K562 (cell line): ENCODE results near the gene NELFA. TPM values are rescaled to one million over a fixed set of nuclear protein-coding genes. Genes with fewer than 3 reads are reported as not detected.

Experiments used
- ATAC-seq: fragments of 200-7000 bp; cut with Tn5 transposase; 3 replicates; pipeline ENCODE4 v1.9.1; 2020; ENCODE audit warnings: moderate library complexity
- BruUV-seq: library from RNA; stranded (reverse); fragments of 400-500 nt; replicated peaks from 2 replicates; lab custom pipeline; 2021; lab: Mats Ljungman, UMichigan
- CTCF ChIA-PET: fragments of 300-600 bp; formaldehyde crosslinking; extraction: SDS; loops from one replicate; lab custom pipeline; 2021; ENCODE audit warnings: low intra/inter-chr PET ratio; lab: Yijun Ruan, JAX
- POLR2A ChIA-PET: fragments of 300-600, 350-650 bp; sonication (Branson Sonifier 250); formaldehyde crosslinking; extraction: SDS; loops from one replicate; lab custom pipeline; 2021; ENCODE audit warnings: antibody characterized with exemption, inconsistent platforms; lab: Yijun Ruan, JAX
- DNase-seq, 4 experiments: peaks; one replicate each; pipeline versions ENCODE4 v3.0.0 to v3.0.0-alpha.2; 2011 to 2018; ENCODE audit warnings: low spot score in 3 of 4, mixed read lengths in 3 of 4; ENCODE audit errors: extremely low read depth in 1 of 4
- FAIRE-seq: peaks from 2 replicates; lab custom pipeline; 2011; peaks lifted over from hg19 to GRCh38; lab: Jason Lieb, UNC
- H2AFZ ChIP-seq: 2 replicates; pipeline ENCODE4 v1.6.0; 2011; ENCODE audit warnings: low read depth, low read length, control low read depth, inconsistent platforms
- H3K27ac ChIP-seq: fragments of 200-600 bp; 3 replicates; pipeline ENCODE4 v1.8.0; 2011; ENCODE audit warnings: low read depth, mild to moderate bottlenecking, control low read depth, inconsistent platforms, low read length, moderate library complexity, mixed read lengths; ENCODE audit errors: extremely low read depth
- H3K27me3 ChIP-seq, 2 experiments: fragments of 300-600 bp in 1 of 2; 2 replicates in 1 of 2; 3 replicates in 1 of 2; pipeline versions ENCODE4 v1.6.0 to v1.8.0; 2011; ENCODE audit warnings: inconsistent platforms in 2 of 2, low read length in 2 of 2, mild to moderate bottlenecking in 1 of 2, mixed read lengths in 1 of 2, moderate library complexity in 1 of 2; ENCODE audit not compliant: control insufficient read depth in 2 of 2, insufficient read depth in 2 of 2
- H3K36me3 ChIP-seq: fragments of 300-600 bp; 3 replicates; pipeline ENCODE4 v1.8.0; 2011; ENCODE audit warnings: mild to moderate bottlenecking, low read length, inconsistent platforms; ENCODE audit not compliant: control insufficient read depth, insufficient read depth
- H3K4me1 ChIP-seq, 2 experiments: fragments of 200-600 bp in 1 of 2; replicated peaks in 1 of 2; 2 replicates in 1 of 2; 3 replicates in 1 of 2; pipeline versions ENCODE4 v1.5.1 to v1.8.0; 2011; ENCODE audit warnings: inconsistent platforms in 2 of 2, low read length in 2 of 2, mild to moderate bottlenecking in 1 of 2, mixed read lengths in 1 of 2, moderate library complexity in 1 of 2; ENCODE audit not compliant: control insufficient read depth in 2 of 2, insufficient read depth in 2 of 2
- H3K4me2 ChIP-seq: 2 replicates; pipeline ENCODE4 v1.6.1; 2011; ENCODE audit warnings: low read length, control low read depth, inconsistent platforms, mixed read lengths; ENCODE audit not compliant: insufficient read depth
- H3K4me3 ChIP-seq: fragments of 200-600 bp; sonication (generic), shearing (Covaris generic); 2 replicates; pipeline ENCODE4 v1.5.1; 2016; ENCODE audit warnings: control low read depth, inconsistent platforms
- H3K79me2 ChIP-seq: fragments of 200-600 bp; 3 replicates; pipeline ENCODE4 v1.8.0; 2011; ENCODE audit warnings: low read length, inconsistent platforms; ENCODE audit not compliant: control insufficient read depth, insufficient read depth
- H3K9ac ChIP-seq, 2 experiments: 2 replicates each; pipeline versions ENCODE4 v1.6.0 to v1.6.1; 2011; ENCODE audit warnings: low read depth in 2 of 2, low read length in 2 of 2, control low read depth in 1 of 2, inconsistent platforms in 1 of 2, mild to moderate bottlenecking in 1 of 2, mixed read lengths in 1 of 2; ENCODE audit not compliant: insufficient read depth in 1 of 2
- H3K9me1 ChIP-seq: one replicate; pipeline ENCODE4 v1.6.0; 2011; ENCODE audit warnings: inconsistent platforms, mild to moderate bottlenecking, low read length, moderate library complexity; ENCODE audit not compliant: control insufficient read depth, insufficient read depth
- H3K9me3 ChIP-seq: replicated peaks from 2 replicates; pipeline ENCODE4 v1.5.1; 2011; ENCODE audit warnings: low read depth, low read length, inconsistent platforms; ENCODE audit not compliant: control insufficient read depth, insufficient read depth
- H4K20me1 ChIP-seq: replicated peaks from 2 replicates; pipeline ENCODE4 v1.6.1; 2011; ENCODE audit warnings: low read length, inconsistent platforms, mixed read lengths; ENCODE audit not compliant: control insufficient read depth, insufficient read depth
- PYGO2 ChIP-seq: fragments of 450-650 bp; IDR thresholded peaks from 2 replicates; pipeline ENCODE4 v1.6.1; 2016; ENCODE audit warnings: mild to moderate bottlenecking, missing genetic modification characterization, moderate library complexity, missing compliant biosample characterization
- SIX5 ChIP-seq, 2 experiments: IDR thresholded peaks; 2 replicates each; pipeline ENCODE4 v1.6.1; 2011; ENCODE audit warnings: low read length in 2 of 2, borderline replicate concordance in 1 of 2, low read depth in 1 of 2, mild to moderate bottlenecking in 1 of 2, moderate library complexity in 1 of 2; ENCODE audit not compliant: insufficient read depth in 1 of 2
- ZBTB33 ChIP-seq: sonication (generic); formaldehyde crosslinking; IDR thresholded peaks from 2 replicates; pipeline ENCODE4 v1.8.1; 2023; ENCODE audit warnings: mild to moderate bottlenecking, missing genetic modification reagents
- WGBS: fragments of 100-300 bp; shearing (Covaris generic); methylation state at CpG from one replicate; pipeline ENCODE4 v1.1.6; 2016; ENCODE audit warnings: low coverage, mixed read lengths; ENCODE audit not compliant: insufficient coverage; ENCODE audit errors: missing lambda C conversion rate; 5-methylcytosine and 5-hydroxymethylcytosine counted together
- in situ Hi-C: fragments of 300-500 bp; cut with MboI; formaldehyde crosslinking; loops from 4 replicates; pipeline ENCODE4 v1.15.0; 2018; ENCODE audit warnings: inconsistent platforms, mixed read lengths
- intact Hi-C: fragments of 100-400 bp; cut with micrococcal nuclease; formaldehyde crosslinking; loops from 2 replicates; pipeline ENCODE4 v1.14.2; 2022
- polyA plus RNA-seq, 8 experiments: library from polyadenylated mRNA; depleted of rRNA in 4 of 8; stranded (reverse) in 5 of 8; unstranded in 3 of 8; fragments of >200 nt; fragmentation: Nextera tagmentation in 2 of 8; fragmentation: Illumina TruSeq in 1 of 8; extraction: Ambion mirVana in 2 of 8; extraction: Trizol in 1 of 8; gene quantifications; 2 replicates each; pipeline versions ENCODE4 v1.2.1 to v1.2.3, GENCODE V29; 2011 to 2014; ENCODE audit warnings: inconsistent platforms in 1 of 8, missing spikeins in 1 of 8
- total RNA-seq, 7 experiments: library from RNA; depleted of rRNA in 6 of 7; stranded (reverse); fragments of >200 nt in 6 of 7; fragmentation: Illumina TruSeq in 2 of 7; extraction: Trizol in 2 of 7; gene quantifications; 2 replicates each; pipeline versions ENCODE4 v1.2.1 to v1.2.3, GENCODE V29; 2011 to 2021; ENCODE audit warnings: low replicate concordance in 1 of 7
- TF ChIP-seq, protein P1 (sequence below): fragments of 450-650 bp; formaldehyde crosslinking; conservative IDR thresholded peaks from 2 replicates; pipeline ENCODE4 v1.4.0; 2022; ENCODE audit warnings: mild to moderate bottlenecking, missing genetic modification characterization

The NELFA gene
- total and polyA plus RNA-seq, 9 of the 15 experiments (the other 6 are each of a cell fraction or from before 2014, with no cell fraction given) = 0.76 to 59.6 (median 14.8) TPM

DNA sequence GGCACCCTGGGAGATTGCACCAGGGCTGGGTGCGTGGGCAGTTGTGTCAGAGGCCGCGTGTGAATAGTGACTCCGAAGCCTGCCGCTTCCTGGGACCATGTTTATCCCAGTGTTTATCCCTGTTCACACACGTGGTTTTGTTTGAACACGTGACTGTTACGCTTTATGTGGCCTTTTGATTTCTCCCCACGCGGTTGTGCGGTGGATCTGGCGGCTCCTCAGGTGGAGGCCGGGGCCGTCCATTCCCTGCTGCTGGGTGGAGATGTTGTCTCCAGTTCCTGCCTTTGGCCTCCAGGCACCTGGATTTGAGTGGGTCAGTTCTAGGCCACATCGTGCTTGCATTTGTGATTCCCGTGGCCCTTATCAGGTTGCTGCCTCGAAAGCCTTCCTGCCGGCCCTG is 35.1 kb downstream of the NELFA start:
- CTCF ChIA-PET = no interaction called here
- BruUV-seq = no TSS peak
- no peak for FAIRE-seq
- intact Hi-C loops (no loop called here), in situ Hi-C loops (no loop called here)
- 89% methylated on average over 18 of the region's 18 CpGs for WGBS
- Histone ChIP-seq H3K27me3 (no peaks in the 10 kb centered on the region), H3K4me2 (no peak overlapping the region), H3K9ac (no peak overlapping the region), H3K9me1 (no peaks in the 10 kb centered on the region), H4K20me1 (no peaks in the 10 kb centered on the region; the same call in 1 of the 2 replicates), H3K36me3 (peaks cover 96% of the 10 kb centered on the region; the same call in 2 of the 3 replicates), H3K79me2 (no peaks in the 10 kb centered on the region), H3K4me1 (no peaks in the 10 kb centered on the region), H3K4me3 (no peak overlapping the region), H3K27ac (no peak overlapping the region), H3K9me3 (no peaks in the 10 kb centered on the region), H2AFZ (no peak overlapping the region)
- TF ChIP-seq SIX5 (IDR thresholded peaks at IDR 0.05; ENCODE audit: borderline replicate concordance in 1 of 2, insufficient read depth in 1 of 2, low read depth in 1 of 2, low read length in 2 of 2) (no peak), ZBTB33 (peak; percentile 80)
- POLR2A ChIA-PET = no interaction called here
- no peak for DNase-seq
- no peak for ATAC-seq

DNA sequence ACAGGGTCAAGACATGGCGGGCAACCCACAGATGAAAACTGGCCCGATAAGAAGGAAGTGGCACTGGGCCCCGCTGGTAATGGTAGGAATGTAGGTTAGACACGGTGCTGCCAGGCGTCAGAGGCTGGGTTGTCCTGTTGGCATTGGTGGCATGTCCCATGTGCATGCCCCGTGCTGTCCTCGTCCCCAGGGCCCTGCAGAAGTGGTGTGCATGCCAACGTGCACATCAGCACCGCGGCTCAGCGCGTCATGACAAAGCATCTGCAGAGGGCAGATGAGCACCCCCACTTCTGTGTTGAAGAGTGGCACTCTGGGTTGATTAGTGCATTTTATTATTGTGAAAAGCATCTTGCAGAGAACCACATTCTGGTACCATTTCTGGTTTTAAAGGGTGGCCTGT is 35.6 kb downstream of the NELFA start:
- ChIA-PET POLR2A (interaction anchor here (1.5 kb wide), 1 partner anchor 9 kb away, joined by 4 read pairs; no protein-coding TSS in a partner anchor), CTCF (no interaction called here)
- Histone ChIP-seq H3K27me3 (no peaks in the 10 kb centered on the region), H3K27ac (no peak overlapping the region), H2AFZ (no peak overlapping the region), H3K79me2 (no peaks in the 10 kb centered on the region), H3K9me3 (no peaks in the 10 kb centered on the region), H3K36me3 (peaks cover 96% of the 10 kb centered on the region), H3K9ac (no peak overlapping the region), H3K4me1 (no peaks in the 10 kb centered on the region), H3K4me3 (no peak overlapping the region), H3K4me2 (no peak overlapping the region), H4K20me1 (no peaks in the 10 kb centered on the region; the same call in 1 of the 2 replicates), H3K9me1 (no peaks in the 10 kb centered on the region)
- DNase-seq (no peak), FAIRE-seq (no peak), ATAC-seq (no peak)
- intact Hi-C loops = no loop called here
- in situ Hi-C loops = no loop called here
- 94% methylated on average over 12 of the region's 12 CpGs for WGBS
- no TSS peak for BruUV-seq
- TF ChIP-seq PYGO2 (tag) = no peak
- TF ChIP-seq, protein P1, sequence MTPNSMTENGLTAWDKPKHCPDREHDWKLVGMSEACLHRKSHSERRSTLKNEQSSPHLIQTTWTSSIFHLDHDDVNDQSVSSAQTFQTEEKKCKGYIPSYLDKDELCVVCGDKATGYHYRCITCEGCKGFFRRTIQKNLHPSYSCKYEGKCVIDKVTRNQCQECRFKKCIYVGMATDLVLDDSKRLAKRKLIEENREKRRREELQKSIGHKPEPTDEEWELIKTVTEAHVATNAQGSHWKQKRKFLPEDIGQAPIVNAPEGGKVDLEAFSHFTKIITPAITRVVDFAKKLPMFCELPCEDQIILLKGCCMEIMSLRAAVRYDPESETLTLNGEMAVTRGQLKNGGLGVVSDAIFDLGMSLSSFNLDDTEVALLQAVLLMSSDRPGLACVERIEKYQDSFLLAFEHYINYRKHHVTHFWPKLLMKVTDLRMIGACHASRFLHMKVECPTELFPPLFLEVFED (CRISPR knock-in tag) = no peak
